Activated T-cell treated with anti-CD3 and anti-CD28 coated beads for 4 hours (primary cell): Measurements from ENCODE around the gene OR2T10.
"Not testable (repeated sequence)": the region's sequence is repeated elsewhere in the genome, so short reads cannot be mapped to it uniquely, and the experiment has no call there.

Source experiments
- DNase-seq: peaks from one replicate; pipeline ENCODE4 v3.0.0-alpha.2; 2020

OR2T10 gene

GRCh38 chr1:248593226-248593625 is 4.3 kb downstream of the OR2T10 start:
- no peak for DNase-seq

- DNase-seq: no peak
Observed at GRCh38 chr1:248592655-248593054, 4.8 kb downstream of the OR2T10 start.

GRCh38 chr1:248590055-248590454 is 7.4 kb downstream of the OR2T10 start:
- DNase-seq: no peak

GRCh38 chr1:248589334-248589733 is 8.2 kb downstream of the OR2T10 start:
- DNase-seq: no peak

GRCh38 chr1:248585266-248585665 is 12.2 kb downstream of the OR2T10 start:
- DNase-seq: no peak

- DNase-seq: no peak
Observed at GRCh38 chr1:248576260-248576980, 21.1 kb downstream of the OR2T10 start.

GRCh38 chr1:248574657-248575056 is 22.8 kb downstream of the OR2T10 start, which contains the start of gene OR2T34:
TSS of gene OR2T34 (minus strand) at chr1:248574757. CDS start at chr1:248574757, 0 bp downstream.
- not testable (repeated sequence) for DNase-seq

GRCh38 chr1:248573856-248574255 is 23.6 kb downstream of the OR2T10 start:
- not testable (repeated sequence) for DNase-seq

GRCh38 chr1:248572049-248572448 is 25.5 kb downstream of the OR2T10 start:
- DNase-seq: not testable (repeated sequence)

GRCh38 chr1:248570811-248571210 is 26.7 kb downstream of the OR2T10 start:
- DNase-seq: not testable (repeated sequence)

DNA sequence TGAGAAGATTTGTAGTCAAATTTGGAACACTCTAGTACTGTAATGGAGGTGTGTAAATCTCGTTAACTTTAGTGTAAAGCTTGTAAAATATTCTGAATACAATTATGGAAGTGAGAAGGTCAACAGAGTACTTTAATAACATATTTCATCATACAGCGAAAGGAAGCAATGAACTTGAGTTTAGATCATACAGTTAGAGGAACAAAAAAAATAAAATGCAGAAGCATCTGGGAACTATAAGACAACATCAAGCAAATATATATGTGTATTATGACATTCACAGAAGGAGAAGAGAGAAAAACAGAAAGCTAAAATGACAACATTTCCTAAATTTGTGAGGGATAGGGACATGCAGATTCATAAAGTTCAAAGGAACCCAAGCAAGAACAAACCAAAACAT is 28.5 kb downstream of the OR2T10 start:
- not testable (repeated sequence) for DNase-seq

GRCh38 chr1:248565530-248566373 is 31.7 kb downstream of the OR2T10 start:
- not testable (repeated sequence) for DNase-seq

- DNase-seq: not testable (repeated sequence)
Observed at GRCh38 chr1:248562672-248563071, 34.8 kb downstream of the OR2T10 start, which contains the start of gene OR2T29. TSS of gene OR2T29 (minus strand) at chr1:248562772. CDS start at chr1:248559491, 3,281 bp downstream.

DNA sequence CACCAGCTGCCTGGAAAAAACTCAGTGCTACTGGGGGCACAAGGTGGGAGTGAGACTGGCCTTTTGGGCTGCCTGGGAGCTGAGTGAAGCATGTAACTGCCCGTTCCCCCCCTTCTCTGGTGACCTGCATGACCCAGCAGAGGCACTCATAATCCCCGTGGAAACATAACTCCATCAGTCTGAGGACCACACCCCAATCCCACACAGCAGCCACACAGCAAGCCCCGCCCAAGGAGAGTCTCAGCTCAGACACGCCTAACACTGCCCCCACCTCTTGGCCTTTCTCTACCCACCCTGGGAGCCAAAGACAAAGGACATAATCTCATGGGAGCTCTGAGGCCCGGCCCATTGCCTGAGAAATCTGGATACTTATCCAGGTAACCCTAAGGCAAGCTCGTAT is 46.5 kb downstream of the OR2T10 start:
- not testable (repeated sequence) for DNase-seq

GRCh38 chr1:248547383-248547782 is 50.1 kb downstream of the OR2T10 start:
- not testable (repeated sequence) for DNase-seq
